ENCODE data around the gene MAN2A1.

GRCh38 chr5:109655841-109656240 lies 33.9 kb upstream of the MAN2A1 start:
- TF ChIP-seq TAF1 (IDR thresholded peaks at IDR 0.05; ENCODE audit: borderline replicate concordance, insufficient read depth, low read length) (no peak), REST (IDR thresholded peaks at IDR 0.05; ENCODE audit: insufficient read depth in 1 of 2, low read depth in 2 of 2, low read length in 2 of 2) (no peak)

Measured in PFSK-1 (cell line).